Activated CD4-positive, alpha-beta T cell treated with anti-CD3 and anti-CD28 coated beads, Interleukin-2, amount 10 ng/mL, durations not matched to agents 24 days and 14 days (primary cell): ENCODE data around the gene MCM3AP. TPM values are rescaled to one million over a fixed set of nuclear protein-coding genes. Genes with fewer than 3 reads are reported as not detected.
A peak's percentile ranks its signal among the peaks of the same experiment; 100 is the strongest.

Experiments
- DNase-seq: peaks from one replicate; pipeline ENCODE4 v3.0.0; 2022
- H3K27ac Mint-ChIP-seq: one replicate; pipeline ENCODE4 v1.8.0; 2022; ENCODE audit warnings: mild to moderate bottlenecking, mixed read lengths
- H3K27me3 Mint-ChIP-seq: one replicate; pipeline ENCODE4 v1.8.0; 2022; ENCODE audit warnings: mixed read lengths
- H3K36me3 Mint-ChIP-seq: one replicate; pipeline ENCODE4 v1.8.0; 2022; ENCODE audit warnings: low read depth, mild to moderate bottlenecking, mixed read lengths
- H3K4me1 Mint-ChIP-seq: one replicate; pipeline ENCODE4 v1.8.0; 2021; ENCODE audit warnings: mixed read lengths
- H3K4me3 Mint-ChIP-seq: one replicate; pipeline ENCODE4 v1.8.0; 2022; ENCODE audit warnings: mild to moderate bottlenecking, moderate library complexity, mixed read lengths
- H3K9me3 Mint-ChIP-seq: one replicate; pipeline ENCODE4 v1.8.0; 2021; ENCODE audit warnings: mixed read lengths
- intact Hi-C: fragments of 100-400 bp; cut with micrococcal nuclease; formaldehyde crosslinking; loops from one replicate; pipeline ENCODE4 v1.15.1; 2023
- total RNA-seq: library from RNA; stranded (reverse); gene quantifications from 2 replicates; pipeline ENCODE4 v1.2.3, GENCODE V29; 2022

The MCM3AP gene
- total RNA-seq, 1 donor from 2014 or later, result 138 TPM

DNA sequence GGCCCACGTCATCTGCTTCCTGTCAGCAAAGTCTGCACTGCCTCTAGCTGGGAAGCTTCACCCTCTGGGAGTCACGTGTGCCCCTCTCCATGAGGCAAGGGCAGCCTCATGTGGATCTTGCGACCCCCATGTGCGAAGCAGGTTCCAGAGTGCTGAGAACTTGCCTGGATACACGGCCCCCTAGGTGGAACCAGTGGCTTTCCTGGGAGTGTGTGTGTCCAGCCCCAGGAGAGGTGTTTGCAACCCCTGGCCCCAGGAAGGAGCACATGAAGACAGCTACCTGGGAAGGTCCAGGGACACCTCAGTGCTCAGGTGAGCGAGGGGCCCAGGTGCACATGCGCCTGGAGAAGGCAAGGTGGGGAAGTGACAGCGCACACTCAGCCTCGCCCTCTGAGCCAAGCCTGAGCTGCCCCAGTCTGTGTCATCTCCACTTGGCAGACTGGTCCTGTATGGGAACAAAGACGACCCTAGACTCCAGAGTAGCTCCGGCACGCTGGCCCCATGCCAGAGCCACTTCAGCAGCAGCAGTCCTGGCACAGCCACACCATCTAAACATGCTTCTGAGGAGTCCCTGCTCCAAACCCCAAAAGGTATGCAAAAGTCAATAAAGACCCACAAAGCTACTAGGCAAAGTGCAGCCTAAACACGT, 65.7 kb downstream of the MCM3AP start:
- Mint-ChIP-seq H3K36me3 (peaks cover 13% of the 10 kb centered on the region), H3K9me3 (no peaks in the 10 kb centered on the region), H3K27me3 (no peaks in the 10 kb centered on the region), H3K4me1 (peaks cover 2% of the 10 kb centered on the region), H3K27ac (no peak overlapping the region), H3K4me3 (no peak overlapping the region)
- intact Hi-C loops, result no loop called here
- DNase-seq, result no peak

DNA sequence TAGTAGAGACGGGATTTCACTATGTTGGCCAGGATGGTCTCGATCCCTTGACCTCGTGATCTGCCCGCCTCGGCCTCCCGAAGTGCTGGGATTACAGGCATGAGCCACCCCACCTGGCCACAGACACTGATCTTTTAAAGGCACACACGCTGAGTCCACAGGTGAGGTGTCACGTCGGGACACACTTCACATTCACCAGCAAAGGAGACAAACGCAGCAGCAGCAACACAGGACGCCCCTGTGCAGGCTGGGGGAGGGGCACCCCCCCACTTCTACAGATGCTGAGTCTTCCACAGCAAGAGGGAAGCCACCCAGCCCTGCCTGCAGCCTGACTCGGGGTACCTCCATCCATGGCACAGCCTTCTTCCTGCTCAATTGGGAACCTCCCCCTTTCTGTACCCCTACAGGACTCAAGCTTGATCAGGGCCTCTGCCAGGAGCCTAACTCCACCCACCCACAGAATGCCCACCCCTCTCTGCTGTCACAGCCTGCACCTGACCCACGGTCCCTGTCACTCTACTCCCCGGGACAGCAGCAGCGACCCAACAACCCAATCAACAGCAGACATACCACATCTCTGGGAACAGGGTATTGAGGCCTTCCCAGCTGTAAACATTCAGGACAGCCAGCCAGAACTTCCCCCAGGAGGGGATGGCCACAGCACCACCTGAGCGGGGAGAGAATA, 66.4 kb downstream of the MCM3AP start:
- peaks cover 15% of the 10 kb centered on the region for H3K36me3 Mint-ChIP-seq
- DNase-seq, result no peak
- no peaks in the 10 kb centered on the region for H3K9me3 Mint-ChIP-seq
- H3K4me1 Mint-ChIP-seq, result peaks cover 2% of the 10 kb centered on the region
- no peaks in the 10 kb centered on the region for H3K27me3 Mint-ChIP-seq
- no peak overlapping the region for H3K27ac Mint-ChIP-seq
- intact Hi-C loops, result no loop called here
- no peak overlapping the region for H3K4me3 Mint-ChIP-seq

DNA sequence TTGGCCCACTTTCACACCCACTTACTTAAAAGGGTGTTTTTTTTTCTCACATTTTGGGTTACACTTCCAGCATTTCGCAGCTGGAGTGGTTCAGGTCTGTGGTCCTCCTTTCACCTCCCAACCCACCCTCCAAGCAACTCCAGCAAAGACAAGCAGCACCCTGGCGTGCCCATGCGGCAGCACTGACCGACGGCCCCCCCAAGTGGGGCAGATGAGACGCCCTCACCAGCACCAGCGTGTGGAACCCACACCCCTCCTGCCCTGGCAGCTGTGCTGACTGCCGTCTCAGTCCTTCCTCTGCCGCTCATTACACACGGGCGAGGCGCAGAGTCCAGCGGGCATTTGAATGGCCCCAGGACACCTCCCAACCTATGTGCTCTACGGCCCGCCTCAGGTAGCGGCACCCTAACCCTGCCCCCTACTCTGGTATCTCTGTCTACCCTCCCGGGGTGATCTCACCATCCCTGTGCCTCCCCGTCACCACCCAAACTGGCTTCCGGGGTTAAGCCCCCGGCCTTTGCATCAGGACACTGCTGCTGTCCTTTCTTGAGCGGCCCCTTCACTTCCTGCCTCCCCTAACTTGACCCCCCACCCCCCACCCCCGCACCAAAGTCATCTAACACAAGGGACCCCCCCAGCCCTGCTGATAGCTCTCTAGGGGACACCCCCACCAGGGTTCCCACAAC, 67.8 kb downstream of the MCM3AP start:
- intact Hi-C loops, result no loop called here
- peaks cover 2% of the 10 kb centered on the region for H3K4me1 Mint-ChIP-seq
- no peaks in the 10 kb centered on the region for H3K9me3 Mint-ChIP-seq
- H3K27me3 Mint-ChIP-seq, result no peaks in the 10 kb centered on the region
- H3K4me3 Mint-ChIP-seq, result no peak overlapping the region
- no peak for DNase-seq
- no peak overlapping the region for H3K27ac Mint-ChIP-seq
- peaks cover 15% of the 10 kb centered on the region for H3K36me3 Mint-ChIP-seq

DNA sequence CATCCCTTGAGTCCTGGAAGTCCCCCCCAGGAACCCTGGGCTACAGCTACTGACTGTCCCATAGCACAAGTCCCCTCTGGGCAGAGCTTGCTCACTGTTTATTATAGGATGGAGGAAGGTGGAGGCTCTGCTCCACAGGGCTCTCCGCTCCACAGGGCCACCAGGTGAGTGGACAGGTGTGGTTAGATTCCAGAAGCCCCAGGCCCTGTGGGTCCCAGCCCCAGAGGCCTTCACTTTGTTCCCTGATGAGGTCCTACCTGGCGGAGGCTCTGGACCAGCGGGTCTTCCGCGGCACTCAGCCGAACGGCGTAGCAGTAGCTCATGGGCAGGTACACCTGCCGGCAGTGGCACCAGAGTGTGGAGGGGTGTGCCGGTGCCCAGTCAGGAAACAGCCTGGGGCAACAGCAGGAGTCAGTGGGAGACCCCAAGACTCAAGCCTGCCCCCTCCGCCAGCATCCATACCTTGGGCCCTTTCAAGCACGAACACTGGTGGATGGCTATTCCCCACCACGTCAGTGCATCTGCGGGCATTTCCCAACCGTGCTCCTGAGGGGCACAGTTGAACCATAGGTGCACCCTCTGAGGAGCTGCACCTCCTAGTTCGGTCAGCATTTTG, 69.2 kb downstream of the MCM3AP start:
- H3K27ac Mint-ChIP-seq, result peak overlapping the region; percentile 72
- DNase-seq, result no peak
- peaks cover 2% of the 10 kb centered on the region for H3K4me1 Mint-ChIP-seq
- intact Hi-C loops, result no loop called here
- no peak overlapping the region for H3K4me3 Mint-ChIP-seq
- no peaks in the 10 kb centered on the region for H3K27me3 Mint-ChIP-seq
- H3K36me3 Mint-ChIP-seq, result peaks cover 12% of the 10 kb centered on the region
- no peaks in the 10 kb centered on the region for H3K9me3 Mint-ChIP-seq

DNA sequence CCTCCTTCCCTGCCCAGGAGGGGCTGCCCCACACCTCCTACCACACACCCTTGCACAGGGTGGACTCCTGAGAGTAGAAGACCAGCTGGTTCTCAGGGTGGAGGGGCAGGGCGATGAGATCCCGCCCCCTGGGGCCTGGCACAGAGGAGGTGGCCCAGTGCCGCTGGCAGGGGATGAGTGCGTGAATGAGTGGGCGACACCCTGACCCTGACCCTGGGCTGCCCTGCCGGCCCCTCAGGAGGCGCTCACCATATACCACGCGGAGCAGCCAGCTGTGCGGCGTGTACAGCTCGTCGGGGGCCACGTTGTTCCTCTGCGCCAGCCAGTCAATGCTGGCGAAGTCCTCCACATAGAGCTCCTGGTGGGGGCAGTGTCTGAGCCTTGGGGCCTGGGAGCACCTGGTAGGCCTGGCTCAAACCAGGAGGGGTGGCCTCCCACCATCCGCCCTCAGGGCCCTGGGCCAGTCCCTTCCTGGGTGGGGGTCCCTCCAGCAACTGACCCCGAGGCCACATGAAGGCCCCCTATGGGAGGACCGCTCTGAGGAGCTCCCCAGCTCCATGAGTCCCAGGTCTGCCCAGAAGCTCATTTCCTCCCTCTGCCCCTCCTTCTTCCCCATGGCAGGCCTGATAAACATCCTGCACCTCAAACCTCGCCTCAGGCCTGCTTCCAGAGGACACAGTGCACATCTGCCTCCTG, 69.8 kb downstream of the MCM3AP start:
- no peaks in the 10 kb centered on the region for H3K9me3 Mint-ChIP-seq
- no peak overlapping the region for H3K4me3 Mint-ChIP-seq
- intact Hi-C loops, result no loop called here
- H3K27ac Mint-ChIP-seq, result peak overlapping the region; percentile 72
- H3K27me3 Mint-ChIP-seq, result no peaks in the 10 kb centered on the region
- H3K36me3 Mint-ChIP-seq, result peaks cover 12% of the 10 kb centered on the region
- H3K4me1 Mint-ChIP-seq, result peaks cover 2% of the 10 kb centered on the region
- DNase-seq, result no peak

DNA sequence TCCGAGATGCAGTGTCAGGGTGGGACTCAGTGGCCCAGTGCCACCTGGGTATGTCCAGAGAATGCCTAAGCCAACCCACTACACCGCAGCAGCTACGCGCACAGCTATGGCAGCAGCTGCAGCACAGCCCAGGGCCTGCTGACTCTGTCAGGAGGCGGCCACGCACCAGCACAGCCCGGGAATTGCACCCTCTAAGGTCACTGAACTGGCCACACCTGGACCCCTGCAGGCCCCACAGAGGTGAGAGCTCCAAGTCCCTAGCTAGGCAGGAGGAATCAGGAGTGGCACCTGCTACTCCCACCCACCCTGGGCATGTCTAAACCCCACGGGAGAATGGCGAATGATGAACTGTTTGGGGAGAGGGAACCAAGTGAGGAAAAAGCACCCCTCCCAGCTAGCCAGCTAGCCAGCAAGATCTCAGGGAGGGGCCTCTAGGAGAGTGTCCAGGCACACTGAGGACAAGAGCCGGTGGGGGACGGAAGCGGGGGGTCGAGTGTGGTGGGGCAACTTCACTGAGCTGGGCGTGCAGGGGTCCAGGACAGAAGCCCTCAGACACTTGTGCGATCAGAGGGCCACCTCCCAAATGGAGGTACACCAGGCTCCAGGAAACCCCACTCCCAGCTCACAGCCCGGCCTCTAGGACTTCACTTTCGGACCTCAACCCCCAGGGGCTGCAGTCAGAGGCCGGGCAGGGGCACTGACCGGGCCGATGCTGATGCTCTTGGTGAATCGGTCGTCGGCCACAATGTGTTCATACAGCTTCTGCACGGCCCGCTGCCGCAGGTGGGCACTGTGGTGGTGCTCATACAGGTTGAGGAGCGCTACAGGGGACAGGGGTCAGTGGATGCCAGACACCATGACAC, 70.7 kb downstream of the MCM3AP start:
- DNase-seq, result no peak
- peaks cover 2% of the 10 kb centered on the region for H3K4me1 Mint-ChIP-seq
- H3K36me3 Mint-ChIP-seq, result peaks cover 9% of the 10 kb centered on the region
- intact Hi-C loops, result no loop called here
- no peaks in the 10 kb centered on the region for H3K27me3 Mint-ChIP-seq
- no peaks in the 10 kb centered on the region for H3K9me3 Mint-ChIP-seq
- H3K4me3 Mint-ChIP-seq, result no peak overlapping the region
- no peak overlapping the region for H3K27ac Mint-ChIP-seq

DNA sequence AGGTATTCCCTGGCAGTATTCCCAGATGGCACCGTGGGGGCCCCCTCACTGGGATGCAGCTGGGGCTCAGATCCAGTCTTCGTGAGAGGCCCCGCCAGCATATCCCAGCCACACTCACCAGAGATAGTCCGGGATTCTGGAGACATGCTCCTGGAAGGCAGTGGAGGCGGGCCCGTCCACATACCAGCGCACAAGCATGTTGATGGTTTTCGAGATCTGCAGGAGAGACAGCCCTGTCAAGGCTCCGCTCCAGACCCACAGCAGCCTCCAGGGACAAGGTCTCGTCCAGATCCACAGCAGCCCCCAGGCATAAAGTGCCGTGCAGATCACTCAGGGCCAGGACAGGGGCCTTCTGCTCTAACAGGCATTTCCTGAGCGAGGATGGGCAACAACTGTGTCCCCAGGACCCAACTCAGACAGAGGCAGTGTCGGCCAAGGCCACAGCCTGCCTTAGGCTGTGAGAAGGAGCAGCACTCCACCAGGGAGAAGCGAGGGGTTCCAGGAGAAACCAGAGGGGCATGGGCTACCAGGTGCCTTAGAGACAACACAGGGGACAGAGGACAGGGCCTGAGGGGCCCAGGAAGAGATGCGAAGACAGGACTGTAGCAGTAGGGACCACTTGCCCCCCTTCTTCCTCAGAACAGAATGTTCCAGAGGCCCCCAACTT, 71.7 kb downstream of the MCM3AP start:
- DNase-seq, result no peak
- Mint-ChIP-seq H3K4me1 (peaks cover 2% of the 10 kb centered on the region), H3K27ac (no peak overlapping the region), H3K36me3 (peaks cover 8% of the 10 kb centered on the region), H3K27me3 (no peaks in the 10 kb centered on the region), H3K4me3 (no peak overlapping the region), H3K9me3 (no peaks in the 10 kb centered on the region)
- intact Hi-C loops, result no loop called here

DNA sequence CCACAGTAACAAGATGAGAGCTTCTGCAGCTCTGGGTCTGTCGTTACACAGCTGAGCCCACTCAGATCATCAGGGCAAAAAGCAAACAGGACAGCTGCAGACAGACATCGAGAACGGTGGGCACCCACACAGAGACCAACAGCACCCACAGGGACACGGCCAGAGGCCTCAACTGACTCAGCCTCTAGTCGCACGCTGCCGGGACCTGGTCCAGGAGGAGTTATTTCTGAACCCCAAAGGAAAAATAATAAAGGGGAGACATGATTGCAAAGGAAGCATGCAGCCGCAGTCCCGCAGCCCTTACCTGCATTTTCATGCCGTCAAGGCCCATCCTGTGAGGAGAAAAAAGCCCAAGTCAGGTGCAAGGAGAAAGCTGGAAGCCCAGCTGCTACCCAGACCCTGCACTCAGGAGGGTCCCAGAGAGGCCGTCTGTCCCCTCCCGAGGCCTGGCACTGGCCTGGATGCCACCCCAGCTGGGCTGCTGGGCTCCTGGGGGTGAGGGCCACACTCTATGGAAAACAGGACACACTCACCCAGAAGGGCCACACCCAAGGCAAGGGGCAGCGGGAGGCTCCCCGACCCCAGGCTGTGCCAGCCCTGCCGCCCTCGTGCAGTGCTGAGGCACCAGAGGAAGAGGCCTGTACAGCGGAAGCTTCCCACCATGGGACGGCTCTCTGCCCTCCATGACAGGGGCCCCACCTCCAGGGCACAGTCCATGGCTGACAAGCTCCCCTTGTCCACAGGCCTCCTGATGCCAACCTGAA, 72.5 kb downstream of the MCM3AP start:
- Mint-ChIP-seq H3K36me3 (peaks cover 8% of the 10 kb centered on the region), H3K27ac (no peak overlapping the region), H3K9me3 (no peaks in the 10 kb centered on the region), H3K27me3 (no peaks in the 10 kb centered on the region), H3K4me1 (peaks cover 2% of the 10 kb centered on the region), H3K4me3 (no peak overlapping the region)
- DNase-seq, result no peak
- intact Hi-C loops, result no loop called here

DNA sequence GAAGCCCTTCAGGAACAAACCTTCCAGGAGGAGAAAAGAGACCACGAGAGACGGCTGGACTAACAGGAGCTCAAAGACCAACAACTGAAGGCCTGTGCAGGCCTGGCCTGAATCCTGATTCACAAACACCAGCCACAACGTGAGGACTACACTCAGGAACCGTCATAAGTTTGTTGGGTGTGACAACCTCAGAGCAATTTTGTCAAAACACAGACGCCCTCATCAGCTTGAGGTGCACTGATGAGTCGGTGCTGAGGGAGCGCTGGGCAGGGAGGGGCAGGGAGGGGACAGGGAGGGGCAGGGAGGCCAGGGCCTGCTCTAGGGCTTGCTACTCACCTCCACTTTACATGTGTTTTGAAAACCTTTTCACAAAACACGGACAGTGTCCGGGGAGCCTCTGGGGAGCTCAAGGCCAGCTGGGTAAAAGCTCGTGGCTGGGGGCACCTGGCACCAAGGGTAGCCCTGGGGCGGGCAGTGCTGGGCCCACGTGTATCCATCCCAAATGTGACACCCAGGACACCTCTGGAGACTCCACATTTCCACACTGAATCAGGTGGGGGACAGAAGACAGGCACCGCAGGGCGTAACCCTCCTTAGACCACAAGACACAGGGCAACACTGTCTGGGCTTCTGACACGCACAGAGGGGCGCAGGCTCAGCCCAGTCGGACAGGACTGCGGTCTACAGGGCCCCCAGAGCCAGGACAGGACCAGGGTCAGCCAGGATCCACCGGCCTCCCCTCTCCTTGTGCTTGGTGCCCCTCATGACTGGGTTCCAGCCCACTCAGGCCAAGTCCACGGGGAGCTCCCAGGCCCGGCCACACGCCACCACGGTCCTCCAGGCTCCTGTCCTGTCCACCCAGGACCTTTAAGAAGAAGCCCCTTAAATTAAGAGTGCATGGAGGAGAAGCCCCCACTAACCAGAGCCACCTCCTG, 73.4 kb downstream of the MCM3AP start:
- Mint-ChIP-seq H3K4me3 (no peak overlapping the region), H3K27me3 (no peaks in the 10 kb centered on the region), H3K27ac (no peak overlapping the region), H3K4me1 (peaks cover 2% of the 10 kb centered on the region), H3K9me3 (no peaks in the 10 kb centered on the region), H3K36me3 (peaks cover 11% of the 10 kb centered on the region)
- DNase-seq, result no peak
- intact Hi-C loops, result no loop called here

DNA sequence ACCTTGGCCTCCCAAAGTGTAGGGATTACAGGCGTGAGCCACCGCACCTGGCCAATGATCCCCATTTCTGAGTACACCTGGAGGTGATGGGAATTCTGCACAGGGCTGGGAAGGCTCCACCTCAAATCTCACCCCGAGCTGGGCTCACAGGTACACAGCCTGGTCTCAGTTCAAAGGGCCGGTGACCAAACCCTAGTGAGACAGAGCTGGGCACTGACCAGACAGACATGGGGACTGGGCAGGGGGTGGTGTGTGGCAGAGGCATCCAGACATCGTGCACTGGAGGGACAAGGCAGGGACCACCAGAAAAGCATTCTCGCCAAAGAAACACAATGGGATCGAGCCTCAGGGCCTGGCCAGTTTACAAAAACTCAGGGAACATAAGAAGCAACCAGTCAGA, 74.0 kb downstream of the MCM3AP start:
- Mint-ChIP-seq H3K27me3 (no peaks in the 10 kb centered on the region), H3K4me3 (no peak overlapping the region), H3K9me3 (no peaks in the 10 kb centered on the region), H3K27ac (no peak overlapping the region), H3K36me3 (peaks cover 11% of the 10 kb centered on the region), H3K4me1 (peaks cover 2% of the 10 kb centered on the region)
- intact Hi-C loops, result no loop called here
- no peak for DNase-seq

DNA sequence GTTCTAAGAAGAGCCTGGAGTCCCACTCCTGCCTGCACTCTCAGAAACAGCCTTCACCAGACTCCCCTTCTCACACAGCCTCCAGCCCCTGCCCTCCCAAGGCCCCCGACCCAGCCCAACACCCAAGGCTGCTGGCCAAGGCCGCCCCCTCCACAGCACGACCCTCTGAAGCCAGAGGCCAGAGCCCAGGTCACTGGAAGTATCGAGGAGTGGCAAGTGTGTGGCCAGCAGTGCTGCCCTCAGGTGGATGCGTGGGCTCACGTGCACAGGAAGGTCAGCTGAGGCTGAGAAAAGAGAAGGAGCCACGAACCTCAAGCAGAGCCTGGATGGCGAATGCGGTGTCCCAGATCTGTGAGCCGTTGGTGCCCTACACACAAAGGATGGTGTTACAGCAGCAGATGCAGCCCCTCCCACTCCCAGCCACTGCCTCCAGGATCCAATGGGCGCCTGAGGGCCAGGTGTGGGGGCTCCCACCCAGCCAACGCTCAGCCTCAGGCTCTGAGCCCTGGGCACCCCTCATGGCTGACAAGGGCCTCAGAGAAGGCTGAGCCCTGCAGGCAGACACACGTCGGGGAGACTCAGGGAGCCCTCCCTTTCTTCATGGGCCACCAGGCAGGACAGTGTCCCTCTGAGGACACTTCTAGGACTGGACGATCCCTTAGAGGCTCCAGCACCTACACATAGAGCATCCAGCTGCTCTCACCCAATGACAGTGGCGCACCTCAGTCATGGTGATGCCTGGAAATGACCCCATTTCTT, 74.9 kb downstream of the MCM3AP start:
- Mint-ChIP-seq H3K4me1 (no peaks in the 10 kb centered on the region), H3K27me3 (no peaks in the 10 kb centered on the region), H3K36me3 (peaks cover 10% of the 10 kb centered on the region), H3K9me3 (no peaks in the 10 kb centered on the region), H3K4me3 (no peak overlapping the region), H3K27ac (no peak overlapping the region)
- intact Hi-C loops, result no loop called here
- DNase-seq, result no peak
